Eye (tissue), 1 donor: Measurements from ENCODE around the gene STT3B.

Experiments
- DNase-seq: peaks from one replicate; pipeline ENCODE4 v3.0.0-alpha.2; 2015

Gene STT3B

GRCh38 chr3:31659246-31659645, 126.5 kb downstream of the STT3B start:
- no peak for DNase-seq

DNA sequence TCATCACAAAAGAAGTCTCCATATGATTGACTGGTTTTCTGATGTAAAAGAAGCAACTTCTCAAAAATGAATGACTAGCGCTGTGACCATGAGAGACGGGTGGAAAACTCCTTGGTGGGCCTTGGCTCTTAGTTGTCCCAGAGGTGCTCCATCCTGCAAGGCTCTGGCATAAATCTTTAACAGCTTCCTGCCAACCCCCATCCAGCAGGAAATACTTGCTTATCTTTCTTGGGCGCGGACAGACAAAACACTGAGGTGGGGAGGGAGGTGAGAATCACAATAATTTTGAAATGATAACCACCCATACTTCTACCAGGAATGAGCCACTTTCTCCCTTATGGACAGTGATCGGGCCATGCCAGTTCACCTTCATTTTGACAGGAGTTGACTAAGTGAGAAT, 128.6 kb downstream of the STT3B start:
- DNase-seq, result no peak

DNA sequence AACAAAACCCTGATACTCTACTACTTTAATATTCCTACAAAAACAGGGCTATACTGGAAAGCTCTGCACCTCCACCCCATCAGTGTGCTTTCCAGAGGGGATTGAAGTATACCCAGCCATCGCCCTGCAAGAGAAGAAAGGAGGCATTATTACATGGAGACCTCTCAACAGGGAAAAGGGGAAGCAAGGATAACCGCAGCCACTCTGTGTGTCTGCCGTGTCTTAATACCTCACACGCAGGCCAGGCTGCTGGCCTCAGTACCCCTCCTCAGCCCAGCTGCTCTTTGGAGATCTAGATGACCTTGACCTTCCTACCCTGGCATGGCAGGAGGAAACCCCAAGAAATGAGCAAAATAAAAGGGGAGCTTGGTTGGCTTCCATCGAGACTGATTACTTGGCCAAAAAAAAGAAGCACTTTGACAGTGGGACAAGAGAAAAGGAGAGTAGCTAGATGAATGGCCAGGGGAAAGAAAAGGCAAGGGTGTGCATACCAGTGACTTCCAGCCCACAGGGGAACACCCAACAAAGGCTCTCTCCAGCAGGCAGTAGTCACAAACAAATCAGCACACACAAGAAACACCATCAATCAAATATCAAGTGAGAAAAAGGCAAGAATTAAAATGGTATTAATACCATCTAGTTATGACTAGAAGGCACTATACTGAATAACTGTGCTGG, 129.4 kb downstream of the STT3B start:
- no peak for DNase-seq

DNA sequence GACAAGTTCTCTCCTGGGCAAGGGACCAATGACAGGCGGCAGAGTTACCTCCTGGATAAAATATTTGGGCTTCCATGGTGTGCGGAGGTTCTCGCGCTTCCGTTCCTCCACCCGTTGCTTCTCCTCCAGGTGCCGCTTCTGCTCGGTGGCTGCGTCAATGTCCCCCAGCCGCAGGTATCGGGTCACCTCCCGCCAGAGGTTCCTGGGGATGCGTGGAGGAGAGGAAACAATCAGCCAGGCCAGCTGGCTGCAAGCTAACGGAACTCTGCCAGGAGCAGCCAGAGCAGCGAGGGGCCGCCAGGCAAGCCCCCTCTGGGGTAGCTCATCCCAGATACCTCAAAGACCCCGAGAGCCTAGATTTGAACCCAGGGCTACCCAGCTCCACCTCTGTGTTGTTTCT, 131.3 kb downstream of the STT3B start:
- no peak for DNase-seq

GRCh38 chr3:31667582-31667981, 134.9 kb downstream of the STT3B start:
- no peak for DNase-seq

DNA sequence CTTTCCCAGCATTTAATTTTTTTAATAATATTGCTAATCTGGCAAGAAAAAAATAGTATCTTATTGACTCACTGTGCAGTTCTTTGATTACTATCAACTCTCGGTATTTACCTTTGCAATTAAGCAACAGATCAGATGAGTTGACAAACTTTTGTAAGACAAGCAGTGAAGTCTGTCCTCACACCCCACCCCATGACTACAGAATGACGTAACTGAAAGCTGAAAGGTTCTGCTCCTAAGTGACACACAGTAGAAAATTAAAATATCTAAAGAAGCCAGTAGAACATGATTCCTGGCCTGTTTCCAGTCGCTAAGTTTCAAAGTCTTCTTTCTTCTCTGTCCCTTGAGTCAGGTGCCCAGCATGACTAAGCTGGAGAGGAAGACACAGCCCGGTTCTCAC, 135.5 kb downstream of the STT3B start:
- no peak for DNase-seq

- DNase-seq, result no peak
Observed at GRCh38 chr3:31670136-31670535, 137.4 kb downstream of the STT3B start.

DNA sequence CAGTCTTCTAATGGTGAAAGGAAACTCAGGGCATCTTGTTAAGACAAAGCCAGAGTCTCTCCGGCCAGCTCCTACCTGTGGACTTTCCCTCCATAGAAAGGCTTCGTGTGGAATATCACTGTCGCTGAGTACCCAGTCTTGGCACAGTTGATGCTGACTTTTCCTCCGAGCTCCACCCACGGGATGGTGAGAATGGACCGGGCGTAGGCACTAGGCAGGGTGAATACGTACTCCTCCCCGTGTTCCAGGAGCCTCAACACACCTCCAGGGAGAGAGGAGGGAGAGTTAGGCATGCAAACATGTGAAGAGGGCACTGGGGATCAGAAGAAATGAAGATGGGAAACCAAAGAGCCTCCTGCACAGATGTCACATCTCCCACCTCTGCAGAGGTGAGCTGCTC, 138.0 kb downstream of the STT3B start:
- DNase-seq, result no peak

- no peak for DNase-seq
Observed at GRCh38 chr3:31671451-31671850, 138.7 kb downstream of the STT3B start.

- DNase-seq, result no peak
Observed at GRCh38 chr3:31671976-31672375, 139.3 kb downstream of the STT3B start.

DNA sequence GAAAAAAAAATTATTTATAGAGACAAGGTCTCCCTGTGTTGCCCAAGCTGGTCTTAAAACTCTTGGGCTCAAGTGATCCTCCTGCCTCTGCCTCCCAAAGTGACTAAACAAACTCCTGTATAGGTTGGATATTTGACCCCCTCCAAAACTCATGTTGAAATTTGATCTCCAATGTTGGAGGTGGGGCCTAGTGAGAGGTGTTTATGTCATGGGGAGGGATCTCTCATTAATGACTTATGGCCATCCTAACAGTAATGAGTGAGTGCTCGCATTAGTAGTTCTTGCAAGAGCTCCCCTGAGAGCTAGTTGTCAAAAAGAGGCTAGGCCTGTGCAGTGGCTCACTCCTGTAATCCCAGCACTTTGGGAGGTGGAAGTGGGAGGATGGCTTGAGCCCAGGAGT, 141.2 kb downstream of the STT3B start:
- no peak for DNase-seq

- DNase-seq, result peak; percentile 51
Observed at GRCh38 chr3:31676556-31676955, 143.8 kb downstream of the STT3B start.

GRCh38 chr3:31680072-31680870, 147.5 kb downstream of the STT3B start:
- no peak for DNase-seq
